Spinal cord (tissue), 4 donors: ENCODE results near the gene RABIF. TPM values are rescaled to one million over a fixed set of nuclear protein-coding genes. Genes with fewer than 3 reads are reported as not detected.

ENCODE experiments used
- polyA plus RNA-seq, 2 donors: library from polyadenylated mRNA; unstranded; fragments of 120-200 nt; gene quantifications; one replicate each; pipeline ENCODE4 v1.2.1, GENCODE V29; 2013; ENCODE audit not compliant: insufficient read length in 2 of 2
- small RNA-seq: library from RNA; depleted of rRNA; stranded (forward); fragments of <200 nt; gene quantifications from one replicate; pipeline ENCODE3, GENCODE V24; 2014; ENCODE audit warnings: low replicate concordance
- total RNA-seq, 2 donors: library from RNA; depleted of rRNA in 1 of 2; stranded (reverse); fragments of 120-200 nt in 1 of 2; fragments of >200 nt in 1 of 2; gene quantifications; one replicate each; pipeline versions ENCODE4 v1.2.3 to v1.2.4, GENCODE V29; 2013 to 2014

Gene RABIF
- total and polyA plus RNA-seq, 4 donors: 10.2 to 20.8 (median 16.2) TPM

Small RNAs within 50 kb of the gene (small RNA-seq; reads per million reads assigned to genes)
- not detected for gene RF00019

Other genes starting within 250 kb of the RABIF start
- 10 to 100 TPM; 11.1 to 59.2 TPM for gene SYT2, start 178.7 kb downstream of the RABIF start, total RNA-seq
- 10 to 100 TPM; 46.7 to 50.8 TPM for gene SYT2, start 178.7 kb downstream of the RABIF start, polyA plus RNA-seq
- 100 to 1,000 TPM in 1 of 2 donors, 10 to 100 TPM in 1; 82.3 to 114 TPM for gene KDM5B, start 80.7 kb downstream of the RABIF start, total RNA-seq
- 10 to 100 TPM; 60.2 to 65.9 TPM for gene KDM5B, start 80.7 kb downstream of the RABIF start, polyA plus RNA-seq
- gene PCAT6, start 78.2 kb downstream of the RABIF start, total RNA-seq: under 1 TPM in 1 of 2 donors, not detected in 1; 0.88 TPM
- 1 to 10 TPM; 5.9 to 6.9 TPM for gene PCAT6, start 78.2 kb downstream of the RABIF start, polyA plus RNA-seq
- 10 to 100 TPM; 32.9 to 38.8 TPM for gene KLHL12, start 38.1 kb upstream of the RABIF start, total RNA-seq
- 10 to 100 TPM; 32.3 to 35.8 TPM for gene KLHL12, start 38.1 kb upstream of the RABIF start, polyA plus RNA-seq
- 100 to 1,000 TPM in 1 of 2 donors, 10 to 100 TPM in 1; 84.1 to 114 TPM for gene ADIPOR1, start 69.2 kb upstream of the RABIF start, total RNA-seq
- 10 to 100 TPM; 74.8 to 83.9 TPM for gene ADIPOR1, start 69.2 kb upstream of the RABIF start, polyA plus RNA-seq
- gene CYB5R1, start 78.1 kb upstream of the RABIF start, total RNA-seq: 10 to 100 TPM; 41.6 to 59.6 TPM
- 10 to 100 TPM; 42.1 to 49.1 TPM for gene CYB5R1, start 78.1 kb upstream of the RABIF start, polyA plus RNA-seq
- gene TMEM183A, start 118.2 kb upstream of the RABIF start, total RNA-seq: 10 to 100 TPM; 76.6 to 85.3 TPM
- 10 to 100 TPM; 76.6 to 90.5 TPM for gene TMEM183A, start 118.2 kb upstream of the RABIF start, polyA plus RNA-seq
- gene PPFIA4, start 137.3 kb upstream of the RABIF start, total RNA-seq: 10 to 100 TPM; 11.5 to 18.9 TPM
- gene PPFIA4, start 137.3 kb upstream of the RABIF start, polyA plus RNA-seq: 10 to 100 TPM; 39.4 to 51.0 TPM
- under 1 TPM in 1 of 2 donors, not detected in 1; 0.11 TPM for gene MYOG, start 196.9 kb upstream of the RABIF start, total RNA-seq
- gene MYOG, start 196.9 kb upstream of the RABIF start, polyA plus RNA-seq: under 1 TPM; 0.29 to 0.69 TPM
- gene ADORA1, start 238.6 kb upstream of the RABIF start, total RNA-seq: 10 to 100 TPM in 1 of 2 donors, 1 to 10 TPM in 1; 3.1 to 11.7 TPM
- gene ADORA1, start 238.6 kb upstream of the RABIF start, polyA plus RNA-seq: 10 to 100 TPM; 28.8 to 29.7 TPM